Limb (tissue), 2 donors: Measurements from ENCODE around the gene ATP2B3.
"Not testable (repeated sequence)": the region's sequence is repeated elsewhere in the genome, so short reads cannot be mapped to it uniquely, and the experiment has no call there.

ENCODE experiments used
- DNase-seq, 2 donors: peaks; one replicate each; pipeline ENCODE4 v3.0.0-alpha.2; 2016; ENCODE audit errors: extremely low spot score in 2 of 2

Gene ATP2B3

DNA sequence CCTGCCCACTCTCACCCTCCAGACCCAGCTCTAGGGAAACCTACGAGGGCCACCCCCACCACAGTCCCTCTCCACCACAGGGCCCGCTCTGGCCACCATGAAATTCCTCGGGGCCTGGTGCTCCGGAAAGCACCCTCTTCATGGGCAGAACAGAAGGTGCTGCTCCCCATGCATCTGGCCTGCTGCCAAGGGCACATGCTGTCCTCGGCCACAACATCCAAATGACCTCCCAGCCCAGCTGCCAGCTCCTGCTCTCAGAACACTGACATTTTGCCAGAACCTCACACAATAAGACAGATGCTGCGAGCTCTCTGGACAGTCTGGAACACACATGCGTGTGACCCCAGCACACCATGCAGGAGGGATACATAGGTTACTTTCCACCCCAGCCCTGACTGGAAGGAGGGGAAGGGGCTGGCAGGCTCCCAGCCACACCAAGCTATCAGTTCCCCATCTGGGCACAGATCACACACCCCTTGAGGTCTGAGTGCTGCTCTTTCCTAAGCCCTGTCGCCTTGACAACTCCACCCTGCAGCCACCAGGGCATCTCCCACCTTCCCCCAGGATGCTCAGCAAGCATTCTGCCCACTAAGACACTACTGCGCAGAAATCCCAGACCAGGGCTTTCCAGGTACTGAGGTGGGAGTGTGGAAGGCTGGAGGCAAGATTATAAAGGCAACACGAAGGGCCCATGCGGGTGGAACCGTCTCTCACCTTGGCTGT lies 75.7 kb downstream of the ATP2B3 start:
- no peak for DNase-seq

DNA sequence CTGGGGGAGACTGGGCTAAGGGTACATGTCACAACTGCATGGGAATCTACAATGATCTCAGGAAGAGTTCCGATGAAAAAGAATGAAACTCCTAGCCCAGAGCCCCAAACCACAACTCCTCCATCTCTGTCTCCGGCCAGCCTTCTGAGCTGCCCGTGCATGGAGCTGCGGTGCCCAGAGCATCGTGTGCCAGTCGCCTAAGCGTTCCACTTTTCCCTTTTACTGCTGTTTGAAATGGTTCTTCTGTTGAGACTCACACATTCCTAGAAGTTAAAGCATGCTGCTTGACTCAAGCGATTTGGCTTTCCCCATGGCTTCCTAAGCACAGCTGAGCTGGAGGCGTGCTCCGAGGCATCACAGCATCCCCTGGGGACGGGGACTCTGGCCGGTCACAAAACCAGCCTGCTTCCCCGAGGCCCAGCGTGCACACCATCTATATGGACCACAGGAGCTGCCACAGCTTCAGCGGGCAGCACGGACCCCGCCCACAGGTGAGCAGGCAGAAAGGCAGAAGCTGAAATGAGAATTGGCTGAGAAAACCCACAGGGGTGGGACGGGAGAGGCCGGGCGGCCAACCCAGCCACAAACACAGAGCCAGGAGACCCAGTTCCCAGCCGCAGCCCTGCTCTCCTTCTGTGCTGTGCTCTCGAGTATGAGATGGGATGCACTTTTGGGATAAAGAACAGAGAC lies 76.5 kb downstream of the ATP2B3 start:
- DNase-seq = no peak

DNA sequence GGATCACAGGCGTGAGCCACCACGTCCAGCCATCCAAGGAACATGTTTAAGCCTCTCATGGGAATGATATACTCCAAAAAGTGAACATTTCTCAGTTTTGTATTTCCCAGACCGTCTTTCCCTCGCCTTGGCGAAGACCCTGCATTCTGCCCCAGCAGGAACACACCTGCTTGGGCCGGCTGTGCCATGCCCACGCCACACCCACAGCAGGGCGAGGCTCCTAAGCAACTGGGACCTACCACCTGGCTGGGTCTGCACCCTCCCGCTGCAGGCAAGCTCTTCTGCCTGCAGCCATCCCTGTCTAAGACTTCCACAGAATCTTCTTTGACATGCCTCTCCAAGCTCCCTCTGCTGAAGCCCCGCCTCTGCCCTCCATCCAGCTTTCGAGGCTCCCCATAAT lies 77.9 kb downstream of the ATP2B3 start:
- no peak for DNase-seq

DNA sequence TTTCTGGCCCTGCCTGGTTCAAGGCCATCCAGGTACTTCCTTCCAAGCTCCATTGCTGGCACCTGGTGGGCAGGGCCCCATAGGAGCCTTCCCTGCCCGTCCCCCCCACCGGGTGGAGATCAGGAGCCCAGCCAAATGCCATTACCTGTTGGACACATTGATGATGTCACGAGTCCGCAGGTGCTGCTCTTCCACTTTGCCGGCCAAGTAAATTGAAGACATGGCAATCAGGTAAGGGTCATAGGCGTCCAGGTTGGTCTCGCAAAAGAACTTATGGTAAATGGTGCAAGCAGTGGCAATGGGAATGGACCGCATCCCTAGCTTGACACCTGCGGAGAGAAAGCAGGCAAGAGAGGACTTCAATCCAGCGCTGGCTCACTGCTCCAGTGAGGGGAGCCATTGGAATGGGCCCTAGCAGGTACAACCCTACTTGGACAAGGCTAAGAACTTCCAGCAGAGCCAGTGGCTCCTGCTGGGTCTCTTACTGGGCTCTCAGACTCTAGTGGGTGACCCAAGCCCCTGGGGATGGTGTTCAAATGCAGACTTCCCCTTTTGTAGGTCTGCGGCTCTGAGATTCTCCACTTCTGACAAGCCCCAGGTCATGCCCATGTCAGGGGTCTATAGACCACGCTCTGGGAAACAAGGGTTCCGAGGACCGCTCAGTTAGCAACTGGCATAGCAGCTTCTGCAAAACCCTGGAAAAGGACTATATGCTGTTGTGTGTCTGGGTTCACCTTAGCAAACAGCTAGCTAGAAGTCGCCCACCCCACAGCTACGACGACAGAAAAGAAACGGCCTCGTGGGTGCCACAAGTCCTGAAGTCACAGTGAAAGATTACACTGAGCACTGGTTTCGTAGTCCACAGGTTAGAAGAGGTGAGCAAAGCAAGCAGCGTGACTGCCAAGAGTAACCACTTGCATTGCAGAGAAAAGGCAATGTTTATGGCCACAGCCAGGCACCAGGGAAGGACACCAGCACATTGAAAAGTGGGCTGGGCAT lies 78.7 kb downstream of the ATP2B3 start:
- DNase-seq = no peak

DNA sequence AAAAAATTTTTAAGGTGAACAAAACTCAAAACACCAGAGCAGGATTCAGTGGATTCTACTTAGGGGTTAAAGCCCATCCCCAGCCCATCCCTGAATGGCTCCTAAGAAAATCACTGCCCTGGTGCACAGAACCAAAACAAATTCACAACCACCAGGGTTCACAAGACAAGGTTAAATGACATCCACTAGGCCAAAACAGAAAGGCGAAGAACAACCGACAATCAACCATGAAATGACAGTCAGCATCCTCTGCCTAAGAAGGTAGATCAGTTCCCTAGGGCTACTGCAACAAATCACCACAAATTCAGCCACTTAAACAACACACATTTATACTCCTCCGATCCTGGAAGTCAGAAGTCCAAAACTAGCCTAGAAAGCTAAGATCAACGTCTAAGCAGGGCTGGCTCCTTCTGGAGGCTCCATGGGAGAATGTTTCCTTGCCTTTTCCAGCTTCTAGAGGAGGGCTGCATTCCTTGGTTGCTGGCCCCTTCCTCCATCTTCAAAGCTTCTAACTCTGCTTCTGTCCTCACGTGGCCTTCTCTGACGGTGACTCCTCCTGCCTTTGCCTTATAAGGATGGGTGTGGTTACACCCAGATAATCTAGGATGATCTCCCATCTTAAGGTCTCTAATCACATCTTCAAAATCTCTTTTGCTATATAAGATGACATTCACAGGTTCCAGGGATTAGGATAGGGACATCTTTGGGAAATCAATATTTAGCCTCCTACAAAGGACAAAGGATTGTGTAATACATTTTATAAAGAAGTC lies 79.7 kb downstream of the ATP2B3 start:
- DNase-seq = no peak

DNA sequence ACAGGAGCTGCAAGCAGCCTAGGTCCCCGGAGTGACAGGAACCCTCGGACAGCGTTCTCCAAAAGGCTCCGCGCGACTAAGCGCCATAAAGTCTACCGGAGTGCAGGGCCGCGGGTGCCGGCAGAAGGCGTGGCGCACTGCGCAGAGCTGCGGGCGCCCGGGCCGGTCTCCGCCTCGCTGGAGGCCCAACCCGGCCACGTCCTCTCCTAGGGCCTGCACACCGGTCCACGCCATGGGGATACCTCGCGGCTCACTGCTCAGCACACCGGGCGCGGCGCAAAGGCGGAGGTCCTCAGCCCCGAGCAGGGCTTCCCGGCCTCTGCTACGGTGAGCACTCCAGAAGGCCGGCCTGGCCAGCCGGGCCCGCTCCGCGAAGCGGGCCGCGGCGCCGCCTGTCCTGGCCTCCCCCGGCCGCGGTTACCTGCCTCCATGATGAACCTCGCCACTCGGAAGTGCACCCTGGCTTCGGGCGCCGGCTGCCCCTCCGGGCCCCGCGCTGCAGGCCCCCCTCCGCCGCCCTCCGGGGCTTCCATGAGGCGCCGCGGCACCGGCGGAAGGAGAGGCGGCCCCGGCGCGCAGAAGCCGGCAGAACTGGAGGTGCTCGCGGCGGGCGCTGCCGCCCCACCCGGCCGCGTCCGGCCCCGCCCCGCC lies 81.2 kb downstream of the ATP2B3 start, which contains the start of gene CCNQ:
Gene CCNQ, minus strand, starts transcription at position 599 of the 651 bp plus-strand sequence. Its CDS starts 66 bp downstream, at position 533.
- peak in 1 of 2 donors; percentile 48 for DNase-seq

DNA sequence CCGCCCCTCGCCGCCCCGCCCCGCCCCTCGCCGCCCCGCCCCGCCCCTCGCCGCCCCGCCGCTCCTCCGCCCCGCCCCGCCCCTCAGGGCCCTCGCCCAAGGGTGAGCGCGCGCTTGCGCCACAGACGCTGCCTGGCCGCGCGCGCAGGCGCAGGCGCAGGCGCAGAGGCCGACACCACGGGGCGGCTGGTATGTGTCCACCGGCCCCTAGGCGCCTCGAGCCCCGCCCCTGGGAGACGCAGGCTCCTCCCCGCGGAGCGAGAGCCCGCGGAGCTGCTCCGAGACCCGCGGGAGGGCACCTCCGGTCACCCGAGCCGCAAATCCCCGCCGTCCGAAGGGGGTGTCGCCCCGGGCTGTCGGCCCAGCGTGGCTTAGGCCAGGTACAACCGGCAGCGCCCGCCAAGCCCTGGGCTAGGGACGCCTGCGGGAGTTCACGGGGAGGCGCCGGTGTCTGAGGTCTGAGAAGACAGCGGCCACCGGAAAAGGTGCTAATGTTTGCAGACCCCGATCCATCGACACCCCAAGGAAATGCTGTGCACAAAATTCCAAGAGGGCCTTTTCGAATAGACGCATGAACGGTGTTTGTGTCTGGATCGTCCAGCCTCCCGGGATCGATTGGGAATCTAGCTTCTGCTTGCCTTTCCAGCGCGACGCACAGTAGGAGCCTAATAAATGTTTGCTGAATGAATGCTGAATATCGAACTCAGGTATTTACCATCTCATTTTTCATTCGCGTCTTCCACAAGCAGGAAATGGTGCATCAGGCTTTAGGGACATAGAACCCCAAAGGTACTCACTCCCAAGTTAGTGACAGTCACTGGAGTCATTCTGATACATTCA lies 82.0 kb downstream of the ATP2B3 start:
- DNase-seq = peak; percentile 64 to 86

DNA sequence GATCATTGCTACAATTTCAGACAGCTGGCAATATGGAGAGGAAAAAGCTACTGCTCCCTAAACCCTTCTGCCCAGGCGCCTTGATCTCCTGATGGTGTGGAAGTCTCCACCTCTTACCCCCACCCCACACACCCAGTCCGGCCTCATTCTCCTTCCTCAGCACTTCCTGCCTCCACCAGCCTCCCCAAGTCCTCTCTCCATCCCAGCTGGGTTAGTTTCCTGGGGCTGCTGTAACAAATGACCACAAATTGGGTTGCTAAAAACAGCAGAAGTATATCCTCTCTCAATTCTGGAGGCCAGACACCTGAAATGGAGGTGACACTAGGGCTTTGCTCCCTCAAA lies 82.6 kb downstream of the ATP2B3 start:
- no peak for DNase-seq

DNA sequence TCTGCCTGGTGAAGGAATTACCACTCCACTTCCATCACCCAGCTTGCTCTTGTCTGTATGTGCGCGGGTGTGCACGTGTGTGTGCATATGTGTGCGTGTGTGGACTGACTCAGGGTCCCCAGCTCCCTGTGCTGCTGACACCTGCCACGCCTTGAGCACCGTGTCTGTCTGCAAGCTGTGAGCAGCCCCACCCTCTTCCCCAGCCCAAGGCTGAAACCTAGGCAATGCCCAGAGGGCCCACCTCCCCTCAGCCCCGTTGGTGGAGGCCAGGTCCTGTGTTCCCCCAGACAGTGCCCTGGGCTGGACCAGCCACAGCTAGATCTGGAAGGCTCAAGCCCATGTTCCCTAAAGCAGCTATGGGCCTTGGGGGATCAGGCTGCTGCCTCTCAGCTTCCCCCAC lies 83.5 kb downstream of the ATP2B3 start:
- DNase-seq = no peak

DNA sequence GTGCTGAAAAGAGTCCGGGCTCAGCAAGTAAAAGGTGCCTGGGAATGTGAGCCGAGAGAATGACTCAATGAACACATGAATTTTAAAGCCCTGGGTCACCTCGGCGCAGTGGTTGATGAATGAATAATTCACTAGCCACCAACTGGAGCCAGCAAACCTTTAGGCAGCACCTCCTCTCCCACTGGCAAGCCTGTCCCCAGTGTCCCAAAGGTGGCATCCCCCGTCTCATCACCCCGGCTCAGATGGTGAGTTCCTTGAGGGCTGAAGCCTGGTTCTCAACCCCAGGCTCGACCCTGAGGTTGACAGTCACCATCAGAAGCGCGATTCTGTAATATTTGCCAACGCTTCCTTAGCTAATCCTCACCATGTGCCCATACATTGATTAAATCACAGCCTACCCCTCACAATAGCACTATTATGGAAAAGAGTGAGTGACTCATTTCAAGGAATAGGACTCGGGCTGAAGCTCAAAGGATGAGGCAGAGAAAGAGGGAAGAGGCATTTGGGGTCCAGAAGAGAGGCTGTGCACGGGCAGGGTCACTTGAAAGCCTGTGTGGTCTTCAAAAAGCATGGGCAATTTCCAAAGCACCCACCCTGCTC lies 84.2 kb downstream of the ATP2B3 start:
- no peak for DNase-seq

DNA sequence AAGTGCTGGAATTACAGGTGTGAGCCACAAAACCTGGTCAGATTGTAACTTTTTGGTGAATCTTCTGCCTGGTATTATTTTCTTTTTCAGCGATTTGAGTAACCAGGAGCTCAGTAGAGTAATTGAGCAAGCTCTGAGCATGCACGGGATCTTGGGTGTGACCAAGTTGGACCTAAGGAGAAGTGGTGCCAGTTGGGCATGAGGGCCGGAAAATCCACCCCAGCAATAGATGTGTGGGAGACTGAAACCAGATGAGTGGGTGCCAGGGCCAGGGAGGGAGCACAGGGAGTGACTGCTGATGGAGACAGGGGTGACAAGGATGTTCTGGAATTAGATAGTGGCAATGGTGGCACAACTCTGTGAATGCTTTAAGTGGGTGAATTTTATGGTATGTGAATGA lies 85.2 kb downstream of the ATP2B3 start:
- DNase-seq = no peak

DNA sequence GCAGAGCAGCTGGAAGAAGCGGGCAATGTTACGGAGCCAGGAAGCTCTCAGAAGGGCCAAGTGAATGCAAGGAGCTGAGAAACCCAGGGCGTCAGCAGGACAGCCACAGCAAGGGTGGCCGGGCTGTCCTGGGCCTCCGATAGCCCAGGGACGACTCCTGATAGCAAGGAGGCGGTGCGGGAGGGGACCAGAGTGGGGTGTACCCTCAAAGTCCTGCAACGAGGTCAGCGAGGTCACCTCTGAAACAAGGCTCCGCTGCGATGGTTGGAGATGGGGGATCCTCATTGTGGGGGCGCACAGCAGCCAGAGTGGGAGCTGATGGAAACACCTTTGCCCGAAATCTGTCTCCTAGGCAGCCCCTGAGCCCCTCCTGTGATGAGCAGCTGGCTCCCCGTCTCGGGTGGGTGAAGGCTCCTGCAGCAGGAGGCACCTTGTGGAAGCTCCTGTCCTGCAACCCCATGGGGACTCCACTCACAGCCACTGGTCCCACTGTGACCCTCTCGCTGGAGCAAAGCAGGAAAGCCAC lies 85.8 kb downstream of the ATP2B3 start:
- no peak for DNase-seq

DNA sequence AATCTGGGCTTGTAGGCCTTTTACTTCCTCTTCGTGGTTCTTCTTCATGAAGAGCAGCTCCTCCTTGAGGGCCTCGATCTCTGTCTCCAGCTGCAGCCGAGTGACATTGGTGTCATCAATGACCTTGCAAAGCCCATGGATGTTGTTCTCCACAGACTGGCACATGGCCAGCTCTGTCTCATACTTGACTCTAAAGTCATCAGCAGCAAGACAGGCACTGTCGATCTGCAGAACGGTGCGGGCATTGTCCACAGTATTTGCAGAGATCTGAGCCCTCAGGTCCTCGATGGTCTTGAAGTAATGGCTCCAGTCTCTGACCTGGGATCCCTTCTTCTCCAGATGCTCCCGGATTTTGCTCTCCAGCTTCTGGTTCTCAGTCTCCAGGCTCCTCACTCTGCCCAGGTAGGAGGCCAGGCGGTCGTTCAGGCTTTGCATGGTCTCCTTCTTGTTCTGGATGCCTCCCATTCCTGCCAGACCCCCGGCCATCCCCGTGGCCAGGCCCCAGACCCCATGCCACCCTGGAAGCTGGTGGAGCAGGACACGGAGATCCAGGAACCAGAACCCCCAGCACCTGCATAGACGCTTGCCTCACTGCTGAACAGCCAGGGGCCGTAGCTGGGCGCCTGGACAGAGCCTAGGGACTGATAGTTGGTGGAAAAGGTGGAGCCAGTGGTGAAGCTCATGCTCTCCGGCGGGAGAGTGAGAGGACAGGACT lies 87.4 kb downstream of the ATP2B3 start:
- DNase-seq = not testable (repeated sequence)

DNA sequence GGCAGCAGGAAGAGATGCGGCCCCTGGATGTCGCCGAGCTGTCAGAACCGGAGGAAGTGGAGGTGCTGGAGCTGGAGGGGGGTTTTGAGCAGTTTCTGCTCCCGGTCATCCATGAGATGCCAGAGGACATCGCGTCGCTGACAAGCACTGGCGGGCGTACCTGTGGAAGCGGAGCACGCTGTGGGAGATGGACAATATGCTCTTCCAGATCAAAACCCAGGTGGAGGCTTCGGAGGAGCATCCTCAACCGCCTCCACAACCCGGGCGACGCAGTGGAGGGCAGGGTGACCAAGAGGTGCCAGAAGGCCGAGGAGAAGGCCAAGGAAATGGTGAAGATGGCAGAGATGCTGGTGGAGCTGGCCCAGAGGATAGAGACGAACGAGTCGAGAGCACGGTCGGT lies 89.1 kb downstream of the ATP2B3 start:
- no peak for DNase-seq

DNA sequence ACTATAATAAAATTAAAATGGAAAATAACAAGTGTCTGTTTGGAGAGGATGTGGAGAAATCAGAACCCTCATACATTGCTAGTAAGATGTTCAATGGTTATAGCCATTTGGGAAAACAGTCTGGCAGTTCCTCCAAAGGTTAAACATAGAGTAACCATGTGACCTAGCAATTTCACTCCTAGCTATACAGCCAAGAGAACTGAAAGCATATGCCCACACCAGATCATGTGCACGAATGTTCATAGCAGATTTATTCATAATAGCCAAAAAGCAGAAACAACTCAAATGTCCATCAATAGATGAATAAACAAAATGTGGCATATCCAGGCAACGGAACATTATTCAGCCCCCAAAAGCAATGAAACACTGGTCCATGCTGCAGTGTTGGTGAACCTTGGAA lies 90.9 kb downstream of the ATP2B3 start:
- DNase-seq = no peak

DNA sequence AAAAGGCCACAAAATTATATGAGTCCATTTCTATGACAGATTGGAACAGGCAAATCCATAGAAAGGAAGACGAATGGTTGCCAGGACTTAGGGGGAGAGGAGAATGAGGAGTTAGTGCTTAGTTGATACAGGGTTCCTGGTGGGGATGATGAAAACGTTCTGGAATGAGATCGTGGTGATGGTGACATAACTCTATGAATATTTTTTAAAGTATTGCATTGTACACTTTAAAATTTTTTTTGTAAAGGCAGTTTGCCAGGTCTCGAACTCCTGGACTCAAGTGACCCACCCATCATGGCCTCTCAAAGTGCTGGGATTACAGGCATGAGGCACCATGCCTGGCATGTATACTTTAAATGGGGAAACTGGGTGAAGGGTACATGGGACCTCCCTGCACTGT lies 91.4 kb downstream of the ATP2B3 start:
- DNase-seq = no peak

DNA sequence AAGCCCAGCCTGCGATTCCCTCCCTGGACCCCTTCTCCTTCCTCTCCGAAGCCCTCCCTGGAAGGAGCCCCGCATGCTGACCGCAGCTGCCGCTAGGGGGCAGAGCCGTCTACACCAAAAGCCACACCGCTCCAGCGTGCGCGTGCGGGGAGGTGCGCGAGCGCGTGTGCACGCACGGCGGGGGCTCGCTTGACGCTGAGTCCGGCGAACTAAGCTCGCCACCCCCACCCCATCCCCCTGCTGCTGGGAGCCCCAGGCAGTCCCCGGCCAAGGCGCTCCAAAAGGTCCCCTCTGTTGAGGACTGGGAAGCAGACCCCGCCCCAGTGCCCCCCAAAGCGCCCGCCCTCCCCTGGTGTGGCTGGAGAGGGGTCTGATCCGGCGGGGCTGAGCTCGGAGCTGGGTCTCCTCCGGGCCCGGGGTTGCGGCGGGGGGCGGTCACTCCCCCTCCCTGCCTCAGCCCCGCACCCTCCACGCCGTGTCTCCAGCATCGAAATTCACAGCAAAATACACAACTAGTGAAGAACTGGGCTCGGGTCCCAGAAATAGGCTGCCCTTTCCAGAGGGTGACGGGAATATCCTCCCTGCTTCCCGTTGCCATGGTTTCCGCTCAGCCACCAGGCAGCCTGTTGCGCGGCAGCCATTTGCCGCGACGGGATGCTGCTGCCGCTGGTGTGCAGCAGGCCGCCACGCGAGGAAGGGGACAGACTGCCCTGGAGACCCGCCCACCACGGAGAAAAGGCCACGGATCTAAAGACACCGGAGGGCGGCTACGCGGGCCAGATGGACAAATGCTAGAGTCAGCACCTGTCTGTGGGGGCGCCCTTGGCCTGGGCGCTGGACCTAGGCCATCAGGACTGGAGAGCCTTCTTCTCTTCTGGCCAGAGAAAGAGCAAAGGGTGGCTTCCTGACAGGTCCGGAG lies 92.7 kb downstream of the ATP2B3 start:
- DNase-seq = peak; percentile 54 to 90
